Measurements from ENCODE around the gene SPANXN2.
A peak's percentile ranks its signal among the peaks of the same experiment; 100 is the strongest.

SPANXN2 gene

DNA sequence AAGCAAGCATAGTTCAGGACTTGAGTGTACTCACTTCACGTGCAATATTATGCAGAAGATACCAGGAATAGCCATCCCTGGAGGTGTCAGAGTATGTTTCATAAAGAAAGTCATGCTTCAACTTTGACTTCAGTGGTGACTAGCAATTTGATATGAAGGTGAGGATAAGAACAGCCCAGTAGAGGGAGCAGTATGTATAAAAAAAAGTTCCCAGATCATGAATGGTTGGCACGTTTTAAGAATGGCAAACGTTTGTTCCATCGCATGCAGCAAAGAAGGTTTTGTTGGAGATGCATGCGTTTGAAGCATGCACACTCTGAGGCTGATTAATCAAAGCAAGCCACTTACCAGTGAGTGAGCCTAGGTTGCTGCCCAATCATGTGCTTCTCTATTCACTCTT, 51.2 kb downstream of the SPANXN2 start:
- Histone ChIP-seq H3K27me3 (ENCODE audit: control insufficient read depth in 1 of 2, insufficient read depth in 1 of 2, low read length in 2 of 2) (no peaks in the 10 kb centered on the region), H2BK5ac (ENCODE audit: low read depth, low read length, poor library complexity, severe bottlenecking) (no peak overlapping the region), H2BK12ac (ENCODE audit: low read length in 2 of 2) (no peak overlapping the region), H3K18ac (ENCODE audit: low read depth in 1 of 2, low read length in 2 of 2) (no peak overlapping the region), H3K4ac (ENCODE audit: low read depth in 1 of 2, low read length in 2 of 2) (no peak overlapping the region), H3K14ac (ENCODE audit: low read length in 2 of 2) (no peak overlapping the region), H2BK15ac (ENCODE audit: low read depth, poor library complexity, severe bottlenecking) (no peak overlapping the region), H3K4me2 (ENCODE audit: low read length, poor library complexity, severe bottlenecking) (no peak overlapping the region), H3K9ac (ENCODE audit: low read length) (no peak overlapping the region), H3K4me3 (ENCODE audit: insufficient read depth in 1 of 2, low read depth in 1 of 2, low read length in 2 of 2) (no peak overlapping the region), H3K23ac (ENCODE audit: low read length in 2 of 2) (no peak overlapping the region), H4K8ac (ENCODE audit: low read length) (no peak overlapping the region), H4K91ac (ENCODE audit: low read length) (no peak overlapping the region), H2BK120ac (ENCODE audit: low read depth, low read length) (no peak overlapping the region), H3K27ac (ENCODE audit: low read length, poor library complexity, severe bottlenecking) (no peak overlapping the region), H3K4me1 (ENCODE audit: control insufficient read depth, insufficient read depth, low read depth, low read length) (no peaks in the 10 kb centered on the region), H3K79me1 (replicated peaks; ENCODE audit: low read length, poor library complexity, severe bottlenecking) (no peaks in the 10 kb centered on the region), H3K9me3 (ENCODE audit: control insufficient read depth, low read length) (no peaks in the 10 kb centered on the region), H2AFZ (ENCODE audit: low read depth, low read length) (no peak overlapping the region), H3K36me3 (ENCODE audit: control insufficient read depth in 1 of 2, insufficient read depth in 2 of 2, low read depth in 1 of 2, low read length in 2 of 2) (no peaks in the 10 kb centered on the region), H2AK5ac (ENCODE audit: low read length, severe bottlenecking) (no peak overlapping the region)
- WGBS, result 17% methylated on average over 3 of the region's 5 CpGs
- DNase-seq, result peak; percentile 17

DNA sequence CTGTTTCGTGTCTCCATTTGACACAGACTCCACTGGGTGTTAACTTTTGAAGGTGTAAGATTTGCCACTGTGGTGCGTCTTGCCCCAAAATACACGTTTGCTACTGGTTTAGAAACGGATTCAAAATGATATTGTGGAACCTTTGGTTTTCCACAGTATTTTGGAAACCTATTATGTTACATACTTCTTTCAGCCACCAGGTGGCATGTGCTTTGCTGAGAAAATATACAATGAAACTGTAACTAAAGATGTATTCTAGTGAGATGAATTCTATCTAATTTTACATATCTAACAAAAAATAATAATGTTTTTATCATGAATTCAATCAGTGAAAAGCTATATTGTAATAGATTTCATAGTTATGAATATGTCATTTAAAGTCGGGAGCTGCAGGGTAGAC, 56.2 kb downstream of the SPANXN2 start:
- Histone ChIP-seq H3K9me3 (ENCODE audit: control insufficient read depth, low read length) (no peaks in the 10 kb centered on the region), H3K23ac (ENCODE audit: low read length in 2 of 2) (no peak overlapping the region), H3K9ac (ENCODE audit: low read length) (no peak overlapping the region), H2BK120ac (ENCODE audit: low read depth, low read length) (no peak overlapping the region), H2BK15ac (ENCODE audit: low read depth, poor library complexity, severe bottlenecking) (no peak overlapping the region), H3K79me1 (replicated peaks; ENCODE audit: low read length, poor library complexity, severe bottlenecking) (no peaks in the 10 kb centered on the region), H3K4ac (ENCODE audit: low read depth in 1 of 2, low read length in 2 of 2) (no peak overlapping the region), H3K36me3 (ENCODE audit: control insufficient read depth in 1 of 2, insufficient read depth in 2 of 2, low read depth in 1 of 2, low read length in 2 of 2) (no peaks in the 10 kb centered on the region), H2AFZ (ENCODE audit: low read depth, low read length) (no peak overlapping the region), H3K18ac (ENCODE audit: low read depth in 1 of 2, low read length in 2 of 2) (no peak overlapping the region), H2BK5ac (ENCODE audit: low read depth, low read length, poor library complexity, severe bottlenecking) (no peak overlapping the region), H3K4me2 (ENCODE audit: low read length, poor library complexity, severe bottlenecking) (no peak overlapping the region), H4K8ac (ENCODE audit: low read length) (no peak overlapping the region), H3K14ac (ENCODE audit: low read length in 2 of 2) (no peak overlapping the region), H2AK5ac (ENCODE audit: low read length, severe bottlenecking) (no peak overlapping the region), H3K27ac (ENCODE audit: low read length, poor library complexity, severe bottlenecking) (no peak overlapping the region), H3K4me1 (ENCODE audit: control insufficient read depth, insufficient read depth, low read depth, low read length) (no peaks in the 10 kb centered on the region), H4K91ac (ENCODE audit: low read length) (no peak overlapping the region), H3K27me3 (ENCODE audit: control insufficient read depth in 1 of 2, insufficient read depth in 1 of 2, low read length in 2 of 2) (no peaks in the 10 kb centered on the region), H3K4me3 (ENCODE audit: insufficient read depth in 1 of 2, low read depth in 1 of 2, low read length in 2 of 2) (no peak overlapping the region), H2BK12ac (ENCODE audit: low read length in 2 of 2) (no peak overlapping the region)
- WGBS, result 63% methylated on average over 2 of the region's 5 CpGs
- DNase-seq, result peak; percentile 21

DNA sequence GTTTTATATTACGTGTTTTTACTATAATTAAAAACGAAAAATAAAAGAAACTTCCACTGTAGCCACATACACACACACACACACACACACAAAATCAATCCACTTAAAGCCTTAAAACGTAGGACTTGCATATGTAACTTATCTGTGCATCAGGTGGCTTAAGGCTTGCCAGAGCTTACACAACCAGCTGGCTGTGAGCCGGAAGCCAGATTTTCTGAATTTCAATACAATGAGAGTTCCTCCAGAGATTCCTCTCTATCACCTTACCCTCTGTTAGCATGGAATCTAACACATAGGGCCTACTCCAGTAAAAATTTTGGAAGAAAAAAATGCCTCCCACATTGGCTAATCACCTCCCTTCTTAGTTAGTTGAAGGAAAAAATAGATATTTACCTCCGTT, 56.8 kb downstream of the SPANXN2 start:
- no peak overlapping the region for H3K23ac ChIP-seq (ENCODE audit: low read length in 2 of 2)
- 65% methylated on average over 4 of the region's 5 CpGs for WGBS
- no peak overlapping the region for H2AFZ ChIP-seq (ENCODE audit: low read depth, low read length)
- no peak overlapping the region for H3K18ac ChIP-seq (ENCODE audit: low read depth in 1 of 2, low read length in 2 of 2)
- H3K4me3 ChIP-seq (ENCODE audit: insufficient read depth in 1 of 2, low read depth in 1 of 2, low read length in 2 of 2), result no peak overlapping the region
- H3K79me1 ChIP-seq (replicated peaks; ENCODE audit: low read length, poor library complexity, severe bottlenecking), result no peaks in the 10 kb centered on the region
- DNase-seq, result no peak
- no peak overlapping the region for H2AK5ac ChIP-seq (ENCODE audit: low read length, severe bottlenecking)
- H3K4ac ChIP-seq (ENCODE audit: low read depth in 1 of 2, low read length in 2 of 2), result no peak overlapping the region
- no peak overlapping the region for H2BK12ac ChIP-seq (ENCODE audit: low read length in 2 of 2)
- H3K4me2 ChIP-seq (ENCODE audit: low read length, poor library complexity, severe bottlenecking), result no peak overlapping the region
- H3K36me3 ChIP-seq (ENCODE audit: control insufficient read depth in 1 of 2, insufficient read depth in 2 of 2, low read depth in 1 of 2, low read length in 2 of 2), result no peaks in the 10 kb centered on the region
- H3K14ac ChIP-seq (ENCODE audit: low read length in 2 of 2), result no peak overlapping the region
- H4K91ac ChIP-seq (ENCODE audit: low read length), result no peak overlapping the region
- H2BK120ac ChIP-seq (ENCODE audit: low read depth, low read length), result no peak overlapping the region
- H3K27ac ChIP-seq (ENCODE audit: low read length, poor library complexity, severe bottlenecking), result no peak overlapping the region
- H3K27me3 ChIP-seq (ENCODE audit: control insufficient read depth in 1 of 2, insufficient read depth in 1 of 2, low read length in 2 of 2), result no peaks in the 10 kb centered on the region
- H3K4me1 ChIP-seq (ENCODE audit: control insufficient read depth, insufficient read depth, low read depth, low read length), result no peaks in the 10 kb centered on the region
- no peak overlapping the region for H4K8ac ChIP-seq (ENCODE audit: low read length)
- H2BK5ac ChIP-seq (ENCODE audit: low read depth, low read length, poor library complexity, severe bottlenecking), result no peak overlapping the region
- no peaks in the 10 kb centered on the region for H3K9me3 ChIP-seq (ENCODE audit: control insufficient read depth, low read length)
- H3K9ac ChIP-seq (ENCODE audit: low read length), result no peak overlapping the region
- no peak overlapping the region for H2BK15ac ChIP-seq (ENCODE audit: low read depth, poor library complexity, severe bottlenecking)
